ENCODE measurements around the gene CDHR5.

Gene CDHR5

GRCh38 chr11:620935-621814 lies 3.6 kb downstream of the CDHR5 start:
- FAIRE-seq: no peak

GRCh38 chr11:620201-620600 lies 4.6 kb downstream of the CDHR5 start:
- no peak for FAIRE-seq

- no peak for FAIRE-seq
Measured at GRCh38 chr11:619628-620050, 5.1 kb downstream of the CDHR5 start.

GRCh38 chr11:618856-619627 lies 5.7 kb downstream of the CDHR5 start:
- no peak for FAIRE-seq

GRCh38 chr11:617912-618682 lies 6.7 kb downstream of the CDHR5 start:
- no peak for FAIRE-seq

- FAIRE-seq: no peak
Measured at GRCh38 chr11:617199-617911, 7.4 kb downstream of the CDHR5 start.

GRCh38 chr11:616320-617198 lies 8.2 kb downstream of the CDHR5 start:
- no peak for FAIRE-seq

- FAIRE-seq: no peak
Measured at GRCh38 chr11:615504-616319, 9.0 kb downstream of the CDHR5 start, which contains the start of gene IRF7. Gene IRF7 (minus strand): TSS chr11:615950. CDS start chr11:615364, 586 bp downstream.

- FAIRE-seq: no peak
Measured at GRCh38 chr11:614623-615503, 9.9 kb downstream of the CDHR5 start.

- no peak for FAIRE-seq
Measured at GRCh38 chr11:614021-614622, 10.6 kb downstream of the CDHR5 start.

GRCh38 chr11:613369-613968 lies 11.3 kb downstream of the CDHR5 start:
- no peak for FAIRE-seq

GRCh38 chr11:612961-613300 lies 11.8 kb downstream of the CDHR5 start:
- no peak for FAIRE-seq

GRCh38 chr11:612201-612960 lies 12.4 kb downstream of the CDHR5 start:
- no peak for FAIRE-seq

GRCh38 chr11:611001-611996 lies 13.5 kb downstream of the CDHR5 start:
- no peak for FAIRE-seq

- FAIRE-seq: no peak
Measured at GRCh38 chr11:610146-610801, 14.5 kb downstream of the CDHR5 start.

GRCh38 chr11:609341-609811 lies 15.4 kb downstream of the CDHR5 start:
- FAIRE-seq: no peak

Measured in G401.6 (cell line).